NB4 (cell line): ENCODE results near the gene SPTAN1.

Source experiments
- DNase-seq: peaks from one replicate; pipeline ENCODE4 v3.0.0; 2010; ENCODE audit warnings: low read depth
- H3K4me3 ChIP-seq: one replicate; pipeline ENCODE4 v1.5.1; 2011; ENCODE audit warnings: mild to moderate bottlenecking, low read depth, low read length, moderate library complexity
- CTCF ChIP-seq: IDR thresholded peaks from one replicate; pipeline ENCODE4 v1.5.1; 2012; ENCODE audit warnings: low read depth, low read length
- MAX ChIP-seq: IDR thresholded peaks from 2 replicates; pipeline ENCODE4 v1.6.1; 2011; ENCODE audit warnings: low read depth, low read length
- MYC ChIP-seq: IDR thresholded peaks from 2 replicates; pipeline ENCODE4 v1.6.1; 2011; ENCODE audit warnings: low read depth, low read length
- POLR2A ChIP-seq: IDR thresholded peaks from 2 replicates; pipeline ENCODE4 v1.6.1; 2011; ENCODE audit warnings: mild to moderate bottlenecking; ENCODE audit not compliant: insufficient read length; ENCODE audit errors: extremely low read depth

Gene SPTAN1

GRCh38 chr9:128607642-128608350 lies 55.4 kb downstream of the SPTAN1 start:
- TF ChIP-seq MYC = no peak
- no peak for TF ChIP-seq MAX
- no peak for TF ChIP-seq CTCF
- no peak for TF ChIP-seq POLR2A
- no peak for DNase-seq
- H3K4me3 ChIP-seq = no peak overlapping the region

GRCh38 chr9:128610897-128611296 lies 58.5 kb downstream of the SPTAN1 start:
- no peak for TF ChIP-seq CTCF
- no peak for TF ChIP-seq POLR2A
- TF ChIP-seq MAX = no peak
- no peak for TF ChIP-seq MYC
- DNase-seq = no peak
- H3K4me3 ChIP-seq = no peak overlapping the region

GRCh38 chr9:128611600-128612394 lies 59.4 kb downstream of the SPTAN1 start:
- no peak overlapping the region for H3K4me3 ChIP-seq
- DNase-seq = no peak
- TF ChIP-seq MAX (no peak), POLR2A (no peak), MYC (no peak), CTCF (no peak)

GRCh38 chr9:128614728-128615127 lies 62.3 kb downstream of the SPTAN1 start:
- TF ChIP-seq POLR2A = no peak
- no peak for TF ChIP-seq CTCF
- no peak for TF ChIP-seq MAX
- no peak for TF ChIP-seq MYC
- H3K4me3 ChIP-seq = no peak overlapping the region
- DNase-seq = no peak

- H3K4me3 ChIP-seq = no peak overlapping the region
- no peak for DNase-seq
- TF ChIP-seq POLR2A (no peak), MAX (no peak), MYC (no peak), CTCF (no peak)
These were observed 63.2 kb downstream of the SPTAN1 start for GRCh38 chr9:128615571-128615970.
